DOHH2 (cell line): ENCODE measurements around the gene PRR23C.

Experiments used
- H3F3A ChIP-seq: fragments of 200-600 bp; sonication (generic), shearing (Covaris generic); 2 replicates; pipeline ENCODE4 v1.6.0; 2016; ENCODE audit warnings: antibody characterized with exemption, mild to moderate bottlenecking; ENCODE audit not compliant: control insufficient read depth, insufficient read depth
- H3K27ac ChIP-seq: fragments of 200-600 bp; sonication (generic); 2 replicates; pipeline ENCODE4 v1.5.1; 2014; ENCODE audit warnings: low read depth, mild to moderate bottlenecking, low read length, moderate library complexity
- H3K27me3 ChIP-seq: fragments of 200-600 bp; sonication (generic); 2 replicates; pipeline ENCODE4 v1.6.1; 2014; ENCODE audit warnings: mild to moderate bottlenecking, low read length, mixed read lengths; ENCODE audit not compliant: control insufficient read depth
- H3K36me3 ChIP-seq: fragments of 200-600 bp; sonication (generic); 2 replicates; pipeline ENCODE4 v1.6.1; 2014; ENCODE audit warnings: mild to moderate bottlenecking, low read length, moderate library complexity, mixed read lengths; ENCODE audit not compliant: control insufficient read depth
- H3K4me1 ChIP-seq: fragments of 200-600 bp; sonication (generic); 2 replicates; pipeline ENCODE4 v1.6.1; 2014; ENCODE audit warnings: mild to moderate bottlenecking, low read length, mixed read lengths; ENCODE audit not compliant: control insufficient read depth
- H3K4me2 ChIP-seq: fragments of 200-600 bp; sonication (generic); 2 replicates; pipeline ENCODE4 v1.6.0; 2014; ENCODE audit warnings: mild to moderate bottlenecking, low read length, moderate library complexity
- H3K4me3 ChIP-seq: fragments of 200-600 bp; sonication (generic); 2 replicates; pipeline ENCODE4 v1.5.1; 2014; ENCODE audit warnings: mild to moderate bottlenecking, low read length, mixed read lengths
- H3K79me2 ChIP-seq: fragments of 200-600 bp; sonication (generic); 2 replicates; pipeline ENCODE4 v1.6.1; 2014; ENCODE audit warnings: mild to moderate bottlenecking, low read length, mixed read lengths; ENCODE audit not compliant: control insufficient read depth
- H3K9me2 ChIP-seq: fragments of 200-600 bp; sonication (generic); replicated peaks from 2 replicates; pipeline ENCODE4 v1.6.1; 2014; ENCODE audit warnings: mild to moderate bottlenecking, low read length, mixed read lengths; ENCODE audit not compliant: control insufficient read depth
- H3K9me3 ChIP-seq: fragments of 200-600 bp; sonication (generic); 2 replicates; pipeline ENCODE4 v1.6.1; 2014; ENCODE audit warnings: antibody characterized with exemption, low read length, mixed read lengths; ENCODE audit not compliant: control insufficient read depth, insufficient read depth
- H4K20me1 ChIP-seq: fragments of 200-600 bp; sonication (generic); 2 replicates; pipeline ENCODE4 v1.6.0; 2014; ENCODE audit warnings: low read depth, mild to moderate bottlenecking, antibody characterized with exemption, low read length, moderate library complexity; ENCODE audit not compliant: control insufficient read depth, insufficient read depth
- EZH2phosphoT487 ChIP-seq: fragments of 200-600 bp; sonication (generic); IDR thresholded peaks from 2 replicates; pipeline ENCODE4 v1.6.1; 2017; ENCODE audit warnings: borderline replicate concordance, mild to moderate bottlenecking, antibody characterized with exemption, low read length, moderate library complexity, mixed read lengths
- TF ChIP-seq, protein P1 (sequence below): fragments of 200-600 bp; sonication (generic); IDR thresholded peaks from one replicate; pipeline ENCODE4 v1.5.1; 2014; ENCODE audit warnings: antibody characterized with exemption, mild to moderate bottlenecking, low read depth, low read length; ENCODE audit not compliant: poor library complexity, severe bottlenecking

The PRR23C gene

DNA sequence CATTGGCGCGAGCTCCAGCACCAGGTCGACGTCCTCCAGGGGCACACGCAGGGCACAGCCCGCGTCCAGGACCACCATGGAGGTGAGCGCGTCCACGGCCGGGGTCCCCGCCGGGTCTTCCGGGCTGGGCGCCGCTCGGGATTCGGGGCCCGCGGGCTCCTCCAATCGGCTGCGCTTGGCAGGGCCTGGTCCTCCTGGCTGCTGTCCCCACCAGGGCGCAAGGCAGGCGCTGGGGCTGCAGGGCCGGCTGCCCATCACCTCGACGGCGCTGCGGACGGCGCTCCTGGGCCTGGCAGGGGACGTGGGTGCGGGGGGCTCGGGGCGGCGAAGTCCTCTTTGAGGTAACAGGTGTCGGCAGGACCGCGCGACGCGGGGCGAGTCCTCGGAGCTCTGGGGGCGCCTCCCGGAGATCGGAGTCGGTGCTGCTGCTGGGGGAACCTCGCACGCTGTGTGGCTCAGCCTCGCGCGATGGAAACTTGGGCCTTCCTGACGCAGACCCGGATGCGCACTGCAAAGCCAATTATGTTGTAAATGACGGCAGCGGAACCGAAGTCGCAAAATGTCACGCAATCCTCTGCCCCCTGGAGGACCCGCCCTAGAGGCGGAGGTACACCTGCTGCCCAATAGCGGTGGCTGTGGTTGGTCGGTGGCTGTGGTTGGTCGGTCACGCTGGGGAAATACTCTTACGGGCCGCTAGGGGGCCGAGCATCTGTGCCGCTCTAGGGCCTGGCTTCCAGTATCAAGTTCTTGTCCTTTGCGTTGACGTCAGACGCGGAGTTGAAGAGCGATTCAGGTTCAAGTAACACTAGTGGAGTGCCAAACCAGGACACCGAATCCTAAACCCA is at the start of gene PRR23C:
TSS of gene PRR23C (minus strand) at position 527 of the 845 bp plus-strand sequence. CDS start at position 255, 272 bp downstream.
- Histone ChIP-seq H3K27me3 (peaks cover 2% of the 10 kb centered on the region), H4K20me1 (no peaks in the 10 kb centered on the region), H3K9me3 (peaks cover 3% of the 10 kb centered on the region; the same call in 1 of the 2 replicates), H3F3A (no peaks in the 10 kb centered on the region), H3K36me3 (no peaks in the 10 kb centered on the region), H3K27ac (no peak within 1 kb of the TSS), H3K9me2 (no peaks in the 10 kb centered on the region), H3K4me2 (no peak within 1 kb of the TSS), H3K4me1 (no peaks in the 10 kb centered on the region), H3K79me2 (no peaks in the 10 kb centered on the region), H3K4me3 (no peak within 1 kb of the TSS)
- TF ChIP-seq EZH2phosphoT487, result no peak

DNA sequence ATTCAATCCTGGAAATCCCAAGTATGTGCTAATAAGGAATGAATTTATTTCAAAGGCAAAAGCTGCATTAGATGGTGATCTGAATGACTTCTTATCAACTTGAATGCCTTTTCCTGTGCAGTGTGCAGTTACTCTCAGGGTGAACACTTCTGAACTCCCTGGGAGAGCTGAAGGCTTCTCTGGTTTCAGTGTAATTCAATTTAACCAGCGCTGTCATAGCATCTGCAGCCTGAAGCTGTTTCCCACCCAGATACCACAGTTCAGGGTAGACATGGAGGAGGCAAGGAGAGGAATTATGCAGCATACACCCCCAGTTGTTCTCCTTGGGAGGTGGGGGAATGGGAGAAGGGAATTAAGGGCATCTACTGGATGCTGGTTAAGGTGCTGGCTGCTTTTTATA is 49.1 kb upstream of the PRR23C start:
- no peaks in the 10 kb centered on the region for H3K27me3 ChIP-seq
- no peaks in the 10 kb centered on the region for H3K79me2 ChIP-seq
- H3K27ac ChIP-seq, result no peak overlapping the region
- H3K4me2 ChIP-seq, result no peak overlapping the region
- no peaks in the 10 kb centered on the region for H3K4me1 ChIP-seq
- H4K20me1 ChIP-seq, result no peaks in the 10 kb centered on the region
- no peaks in the 10 kb centered on the region for H3K9me2 ChIP-seq
- no peak for TF ChIP-seq EZH2phosphoT487
- TF ChIP-seq, protein P1, sequence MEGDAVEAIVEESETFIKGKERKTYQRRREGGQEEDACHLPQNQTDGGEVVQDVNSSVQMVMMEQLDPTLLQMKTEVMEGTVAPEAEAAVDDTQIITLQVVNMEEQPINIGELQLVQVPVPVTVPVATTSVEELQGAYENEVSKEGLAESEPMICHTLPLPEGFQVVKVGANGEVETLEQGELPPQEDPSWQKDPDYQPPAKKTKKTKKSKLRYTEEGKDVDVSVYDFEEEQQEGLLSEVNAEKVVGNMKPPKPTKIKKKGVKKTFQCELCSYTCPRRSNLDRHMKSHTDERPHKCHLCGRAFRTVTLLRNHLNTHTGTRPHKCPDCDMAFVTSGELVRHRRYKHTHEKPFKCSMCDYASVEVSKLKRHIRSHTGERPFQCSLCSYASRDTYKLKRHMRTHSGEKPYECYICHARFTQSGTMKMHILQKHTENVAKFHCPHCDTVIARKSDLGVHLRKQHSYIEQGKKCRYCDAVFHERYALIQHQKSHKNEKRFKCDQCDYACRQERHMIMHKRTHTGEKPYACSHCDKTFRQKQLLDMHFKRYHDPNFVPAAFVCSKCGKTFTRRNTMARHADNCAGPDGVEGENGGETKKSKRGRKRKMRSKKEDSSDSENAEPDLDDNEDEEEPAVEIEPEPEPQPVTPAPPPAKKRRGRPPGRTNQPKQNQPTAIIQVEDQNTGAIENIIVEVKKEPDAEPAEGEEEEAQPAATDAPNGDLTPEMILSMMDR, result no peak
- H3F3A ChIP-seq, result no peaks in the 10 kb centered on the region
- H3K9me3 ChIP-seq, result no peaks in the 10 kb centered on the region
- no peaks in the 10 kb centered on the region for H3K36me3 ChIP-seq
- no peak overlapping the region for H3K4me3 ChIP-seq

- Histone ChIP-seq H3K36me3 (no peaks in the 10 kb centered on the region), H3K4me1 (no peaks in the 10 kb centered on the region), H3K9me3 (no peaks in the 10 kb centered on the region), H3K27me3 (0 out of 2 replicates have a peak, but pooled peaks cover 3% of the 10 kb centered on the region), H3F3A (no peaks in the 10 kb centered on the region), H3K27ac (no peak overlapping the region), H3K79me2 (no peaks in the 10 kb centered on the region), H4K20me1 (no peaks in the 10 kb centered on the region), H3K4me2 (no peak overlapping the region), H3K9me2 (no peaks in the 10 kb centered on the region), H3K4me3 (no peak overlapping the region)
- no peak for TF ChIP-seq EZH2phosphoT487
- TF ChIP-seq, protein P1, result no peak
Observed at GRCh38 chr3:139088462-139089324, 44.0 kb upstream of the PRR23C start.
